Keratinocyte (primary cell): ENCODE data around the gene SLC30A7.
"Not testable (repeated sequence)": the region's sequence is repeated elsewhere in the genome, so short reads cannot be mapped to it uniquely, and the experiment has no call there.

ENCODE experiments used
- CTCF ChIP-seq, 3 experiments: IDR thresholded peaks in 1 of 3; conservative IDR thresholded peaks in 1 of 3; optimal IDR thresholded peaks in 1 of 3; 2 replicates in 2 of 3; 3 replicates in 1 of 3; pipeline versions ENCODE3 to v1.5.1; 2011; ENCODE audit warnings: low read length in 3 of 3, mild to moderate bottlenecking in 3 of 3, moderate library complexity in 2 of 3, control low read depth in 1 of 3, inconsistent platforms in 1 of 3; ENCODE audit not compliant: insufficient read depth in 2 of 3; ENCODE audit errors: extremely low read depth in 1 of 3
- EZH2 ChIP-seq: IDR thresholded peaks from one replicate; pipeline ENCODE4 v1.6.1; 2012; ENCODE audit warnings: inconsistent platforms, mild to moderate bottlenecking, low read length, moderate library complexity

DNA sequence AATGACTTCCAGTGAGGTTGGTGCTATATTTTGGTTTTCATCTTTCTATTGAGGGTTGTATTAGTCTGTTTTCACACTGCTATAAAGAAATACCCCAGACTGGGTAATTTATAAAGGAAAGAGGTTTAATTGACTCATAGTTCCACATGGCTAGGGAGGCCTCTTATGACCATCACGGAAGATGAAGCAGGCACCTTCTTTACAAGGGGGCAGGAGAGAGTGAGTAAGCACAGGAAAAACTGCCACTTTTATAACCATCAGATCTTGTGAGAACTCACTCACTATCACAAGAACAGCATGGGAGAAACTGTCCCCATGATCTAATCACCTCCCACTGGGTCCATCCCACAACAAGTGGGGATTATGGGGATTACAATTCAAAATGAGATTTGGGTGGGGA, 6.9 kb upstream of the SLC30A7 start:
- TF ChIP-seq CTCF (optimal IDR thresholded peaks at IDR 0.05 in 1 of 3, IDR thresholded peaks at IDR 0.05 in 1 of 3, conservative IDR thresholded peaks at IDR 0.05 in 1 of 3; ENCODE audit: extremely low read depth in 1 of 3, insufficient read depth in 2 of 3, low read length in 3 of 3); EZH2: not testable (repeated sequence)
